HL-60/S4 treated with retinoic acid at 250 ng/mL for 4 days and 3 days (cell line): ENCODE results near the gene ZBTB21.

Source experiments
- in situ Hi-C: fragments of 300-500 bp; cut with MboI; formaldehyde crosslinking; loops from 2 replicates; pipeline ENCODE4 v1.7.0; 2022; ENCODE audit warnings: low sequenced_read_pairs

Gene ZBTB21

DNA sequence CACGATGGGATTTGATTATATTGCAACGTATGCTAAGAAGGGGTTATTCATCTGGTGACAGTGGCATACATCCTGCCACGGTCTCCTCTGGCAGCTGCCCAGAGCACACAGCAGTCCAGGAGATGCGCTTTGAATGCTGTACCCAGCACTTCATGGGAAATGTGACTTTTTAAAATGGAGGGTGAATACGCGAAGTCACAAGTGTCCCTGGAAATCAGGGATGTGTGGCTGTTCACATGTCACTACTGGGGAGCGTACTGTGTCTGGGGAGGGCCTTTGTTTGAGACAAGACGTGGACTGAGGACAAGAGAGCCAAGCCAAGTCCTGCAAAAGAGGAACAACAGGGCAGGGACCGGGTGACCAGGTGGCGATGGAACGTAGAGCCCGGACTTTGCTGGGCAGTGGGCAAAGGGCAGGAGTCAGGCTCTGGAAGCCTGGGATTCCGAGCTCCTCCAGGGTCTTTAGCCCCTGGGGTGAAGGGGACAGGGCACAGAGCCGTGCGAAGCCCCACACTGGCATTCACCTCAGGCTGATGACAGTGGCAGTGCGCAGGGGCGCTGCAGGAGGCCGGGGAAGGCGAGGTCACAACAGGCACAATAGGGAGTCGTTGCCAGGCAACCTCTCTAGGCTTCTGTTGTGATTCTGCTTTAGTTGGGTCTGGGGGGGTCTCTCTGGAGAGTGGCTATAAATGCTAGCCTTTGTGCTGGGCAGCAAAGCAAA, 11.4 kb upstream of the ZBTB21 start:
- in situ Hi-C loops: no loop called here

DNA sequence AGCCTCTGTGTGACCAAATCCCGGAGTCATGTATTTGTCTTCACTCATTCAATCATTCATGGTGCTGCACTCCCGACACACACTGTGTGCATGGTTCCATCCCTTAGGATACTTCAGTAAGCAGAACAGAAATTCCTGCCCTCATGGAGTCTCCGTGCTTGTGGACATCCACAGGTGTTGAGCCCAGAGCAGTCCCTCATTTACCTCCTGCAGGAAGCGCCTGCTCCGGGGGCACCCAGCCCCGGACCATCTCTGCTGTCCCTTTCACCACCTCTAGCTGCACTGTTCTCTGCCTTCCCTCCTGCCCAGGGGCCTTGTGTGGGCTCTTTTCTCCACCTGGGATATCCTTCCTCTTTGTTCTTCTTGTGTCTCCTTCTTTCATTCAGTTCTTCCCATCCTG, 9.5 kb upstream of the ZBTB21 start:
- in situ Hi-C loops: no loop called here

DNA sequence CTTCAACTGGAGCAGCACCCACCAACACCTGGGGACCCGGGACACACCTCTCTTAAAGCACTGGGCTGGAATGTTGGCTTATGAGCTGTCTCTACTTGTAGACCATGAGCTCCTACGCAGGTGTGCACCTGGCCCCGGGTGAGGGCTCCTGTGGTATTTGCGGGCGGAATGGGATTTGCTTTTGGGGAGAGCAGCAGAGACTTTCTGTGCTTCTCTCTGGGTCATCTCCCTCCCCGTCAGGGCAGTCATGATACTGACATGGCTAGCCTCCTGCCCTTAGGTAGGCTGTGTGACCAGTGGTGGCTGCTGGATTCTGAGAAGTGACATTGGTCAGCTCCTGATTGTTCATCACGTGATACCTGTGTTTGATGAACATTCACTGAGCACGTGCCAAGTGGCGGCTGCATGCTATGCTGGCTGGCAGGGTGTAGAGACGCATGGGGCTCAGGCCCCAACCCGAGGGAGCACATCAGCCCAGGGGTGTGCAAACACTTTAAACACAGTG, 9.0 kb upstream of the ZBTB21 start:
- in situ Hi-C loops: no loop called here

DNA sequence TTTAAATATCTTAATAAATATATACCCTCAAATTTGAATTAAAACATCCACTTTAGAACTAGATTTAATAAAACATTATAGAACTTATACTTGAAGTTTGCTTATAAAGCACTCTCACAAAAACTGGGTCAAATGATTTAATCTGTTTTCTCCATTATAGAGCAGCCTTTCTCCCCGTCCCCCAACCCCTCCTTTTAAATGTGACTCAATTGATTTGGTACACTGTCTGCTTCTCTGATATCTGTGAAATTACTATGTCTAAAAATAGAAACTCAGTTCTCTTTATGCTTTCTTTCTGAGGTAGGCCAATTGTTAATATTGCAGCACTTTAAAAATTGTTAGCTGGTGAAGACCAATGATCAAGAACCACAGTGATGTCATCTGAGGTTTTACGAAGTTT, 6.9 kb upstream of the ZBTB21 start:
- in situ Hi-C loops: no loop called here

DNA sequence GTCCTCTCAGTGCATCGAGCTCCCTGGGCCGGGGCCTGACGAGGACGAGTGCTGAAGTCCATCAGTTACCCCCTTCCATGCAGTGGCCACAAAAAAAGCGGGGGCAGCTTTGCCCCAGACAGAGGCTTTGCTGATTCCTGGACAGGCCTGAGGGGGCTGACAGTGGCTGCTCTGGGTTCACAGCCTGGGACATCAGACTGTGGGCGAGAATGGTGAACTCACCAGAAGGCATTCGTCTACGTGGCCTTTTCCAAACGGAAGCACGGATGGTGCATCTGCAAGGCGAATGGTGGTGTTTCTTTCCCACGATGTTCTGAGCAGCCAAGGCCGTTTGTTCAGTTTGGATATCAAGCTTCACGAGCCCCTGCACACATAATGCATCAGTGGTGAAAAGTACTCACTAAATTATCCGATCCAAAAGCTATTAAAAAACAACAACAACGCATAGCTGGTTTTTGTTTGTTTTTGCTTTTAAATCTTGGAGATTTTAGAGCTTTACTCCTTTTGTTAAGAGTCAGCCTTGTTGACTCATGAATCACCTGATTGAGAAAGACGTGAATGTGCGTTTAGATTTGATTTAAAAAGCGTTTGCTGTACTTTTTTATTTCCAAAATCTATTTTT, 6.3 kb upstream of the ZBTB21 start:
- in situ Hi-C loops: no loop called here

DNA sequence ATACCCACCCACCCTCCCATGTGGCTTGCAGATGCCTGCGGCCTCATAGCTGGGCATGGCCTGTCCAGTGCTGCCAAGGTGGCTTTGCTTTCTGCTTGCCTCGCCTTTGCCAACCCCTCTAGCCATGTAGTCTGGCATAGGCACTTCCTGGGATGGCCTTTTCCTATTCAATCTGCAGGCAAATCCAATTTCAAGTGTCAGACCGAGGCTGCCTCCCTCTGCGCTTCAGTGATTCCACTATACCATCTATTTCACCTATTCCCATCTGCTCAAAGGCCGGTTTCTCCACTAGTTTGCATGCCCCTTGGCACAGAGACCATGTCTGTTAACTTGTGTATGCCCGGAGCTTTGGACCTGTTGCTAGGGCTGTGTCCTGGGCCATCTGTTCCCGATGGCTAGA, 3.8 kb upstream of the ZBTB21 start:
- in situ Hi-C loops: no loop called here

DNA sequence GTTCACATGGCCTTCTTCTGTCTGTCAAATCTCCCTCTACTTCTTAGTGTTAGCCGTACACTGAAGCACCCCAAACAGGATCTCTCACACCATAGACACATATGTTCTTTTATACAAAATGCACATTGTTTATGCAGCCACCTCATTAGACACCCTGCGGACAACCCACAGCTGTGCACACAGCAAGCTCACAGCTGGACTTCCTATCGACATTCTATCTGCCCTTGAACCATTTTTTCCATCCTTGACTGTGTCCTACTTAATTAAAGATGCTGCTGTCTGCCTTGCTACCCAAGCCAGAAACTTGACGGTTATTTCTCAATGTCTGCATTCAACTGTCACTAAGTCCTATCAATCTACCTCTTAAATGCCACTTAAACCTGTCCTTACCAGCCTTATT, 3.2 kb upstream of the ZBTB21 start:
- in situ Hi-C loops: no loop called here

DNA sequence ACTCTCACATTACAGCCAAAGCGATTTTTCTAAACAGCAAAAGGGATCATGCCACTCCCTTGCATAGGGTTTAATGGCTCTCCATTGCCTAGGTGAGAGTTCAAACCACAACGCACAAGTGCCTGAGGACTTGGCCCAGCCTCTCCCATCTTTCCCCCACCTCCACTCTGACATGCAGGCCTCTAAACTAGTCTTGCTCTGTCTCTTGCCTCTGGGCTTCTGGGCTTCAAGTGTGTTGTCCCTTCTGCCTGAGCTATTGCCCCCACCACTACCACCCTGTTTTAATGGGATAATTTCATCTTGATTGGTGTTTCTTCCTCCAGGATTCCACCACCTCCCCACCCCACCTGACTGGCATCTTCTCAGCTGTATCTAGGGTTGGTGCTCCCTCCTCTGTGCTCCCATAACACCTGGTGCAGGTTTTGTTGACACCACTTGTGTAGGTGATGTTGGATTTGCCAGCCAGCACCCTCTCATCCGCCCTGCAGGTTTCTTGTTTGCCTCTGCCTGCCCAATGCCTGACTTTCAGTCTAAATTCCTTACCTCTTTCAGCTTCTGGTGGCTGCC, 2.7 kb upstream of the ZBTB21 start:
- in situ Hi-C loops: no loop called here

DNA sequence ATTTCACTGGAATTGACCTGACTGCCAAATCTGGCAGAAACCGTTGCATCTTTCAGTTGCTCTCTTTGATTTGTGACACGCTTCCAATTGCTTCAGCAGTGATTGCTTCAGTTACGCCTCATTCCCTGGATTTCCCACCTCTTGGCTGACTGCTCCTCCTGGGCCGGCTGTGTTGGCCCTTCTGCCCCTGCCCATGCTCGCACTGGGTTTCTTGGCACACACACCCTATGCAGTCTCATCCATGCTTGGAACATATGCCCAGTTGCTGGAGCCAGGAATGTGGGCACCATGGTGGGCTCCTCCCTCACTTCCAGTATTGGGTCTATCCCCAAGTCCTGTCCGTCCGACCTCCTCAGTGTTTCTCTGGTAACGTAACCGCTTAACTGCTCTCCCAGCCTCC, 2.2 kb upstream of the ZBTB21 start:
- in situ Hi-C loops: no loop called here

DNA sequence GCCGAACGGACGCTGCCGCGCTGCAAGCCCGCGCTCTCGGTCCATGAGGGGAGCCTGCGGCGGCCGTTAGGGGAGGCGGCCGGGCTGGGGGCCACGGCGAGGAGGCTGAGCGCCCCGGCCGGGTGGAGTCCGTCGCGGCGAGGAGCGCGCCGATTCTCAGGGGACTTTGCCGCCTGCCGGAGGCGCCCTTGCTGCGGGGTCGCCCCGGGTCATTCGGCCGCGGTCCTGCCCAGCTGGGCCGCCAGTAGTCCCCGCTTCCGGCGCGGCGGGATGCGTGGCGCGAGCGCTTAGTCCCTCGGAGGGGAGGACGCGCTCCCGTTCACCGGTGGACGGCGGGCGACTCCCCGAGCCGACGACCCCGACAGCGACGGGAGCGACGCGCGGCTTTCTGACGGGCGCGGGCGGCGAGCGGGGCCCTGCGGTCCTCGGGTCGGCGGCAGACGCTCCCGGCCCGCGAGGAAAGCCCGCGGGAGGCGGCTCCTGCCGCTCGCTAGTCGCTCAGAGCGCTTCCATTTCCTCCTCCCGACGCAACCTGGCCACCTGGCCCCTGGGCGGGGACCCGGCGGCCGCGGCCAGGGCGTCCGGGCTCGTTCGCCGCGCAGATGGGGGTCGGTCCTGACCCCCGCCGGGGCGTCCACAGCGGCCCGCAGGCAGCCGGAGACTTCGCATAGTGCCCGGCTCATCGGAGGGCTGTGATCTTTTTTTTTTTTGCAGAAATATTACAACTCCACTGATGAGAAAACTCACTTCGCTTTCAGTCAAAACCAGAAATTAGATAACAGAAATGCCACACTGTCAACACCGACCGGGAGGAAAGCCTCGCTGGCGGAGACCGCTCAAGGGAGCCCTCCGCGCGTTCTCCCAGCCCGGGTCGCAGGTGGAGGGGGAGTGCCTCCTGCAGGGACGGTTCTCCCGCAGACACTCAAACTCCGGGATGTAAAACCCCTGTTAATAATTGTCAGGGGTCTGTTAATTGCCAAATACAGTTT, 641 bp upstream of the ZBTB21 start:
- in situ Hi-C loops: no loop called here

DNA sequence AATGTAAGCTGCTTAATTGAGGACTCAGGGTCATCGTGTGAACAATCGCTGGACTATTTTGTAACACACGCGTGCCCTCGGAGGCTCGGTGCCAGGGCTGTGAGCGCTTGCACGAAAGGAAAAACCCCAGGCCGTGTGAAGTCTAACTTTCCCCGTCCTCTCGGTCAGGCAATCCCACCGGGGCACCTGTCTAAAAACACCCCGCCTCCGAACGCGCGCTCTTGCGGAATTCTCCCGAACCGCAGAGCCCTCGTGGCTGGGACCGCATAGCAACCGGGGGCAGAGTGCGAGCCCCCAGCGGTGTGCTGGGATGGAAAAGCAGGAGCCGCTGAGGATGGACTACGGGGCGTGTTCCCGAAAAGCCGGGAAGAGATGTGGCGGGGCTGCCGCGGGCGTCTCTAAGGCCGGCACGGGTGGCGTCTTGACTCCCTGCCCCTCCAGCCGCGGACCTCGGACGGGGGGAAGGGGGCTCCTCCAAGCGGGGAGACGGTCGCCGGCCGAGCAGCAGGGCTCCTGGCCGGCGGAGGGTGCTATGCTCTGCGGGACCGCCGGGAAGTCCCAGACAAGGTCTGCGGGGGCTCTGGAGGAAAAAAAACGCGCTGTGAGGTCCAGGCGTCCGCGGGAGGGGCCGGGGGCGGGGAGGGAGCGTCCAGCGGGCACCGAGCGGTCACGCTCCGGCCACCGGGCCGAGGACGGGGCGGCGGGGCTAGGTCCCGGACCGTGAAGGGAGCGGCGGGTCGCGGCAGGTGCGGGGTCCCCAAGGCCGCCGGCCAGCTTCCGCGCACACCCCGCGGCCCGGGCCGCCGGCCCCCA, 936 bp downstream of the ZBTB21 start:
- in situ Hi-C loops: no loop called here

DNA sequence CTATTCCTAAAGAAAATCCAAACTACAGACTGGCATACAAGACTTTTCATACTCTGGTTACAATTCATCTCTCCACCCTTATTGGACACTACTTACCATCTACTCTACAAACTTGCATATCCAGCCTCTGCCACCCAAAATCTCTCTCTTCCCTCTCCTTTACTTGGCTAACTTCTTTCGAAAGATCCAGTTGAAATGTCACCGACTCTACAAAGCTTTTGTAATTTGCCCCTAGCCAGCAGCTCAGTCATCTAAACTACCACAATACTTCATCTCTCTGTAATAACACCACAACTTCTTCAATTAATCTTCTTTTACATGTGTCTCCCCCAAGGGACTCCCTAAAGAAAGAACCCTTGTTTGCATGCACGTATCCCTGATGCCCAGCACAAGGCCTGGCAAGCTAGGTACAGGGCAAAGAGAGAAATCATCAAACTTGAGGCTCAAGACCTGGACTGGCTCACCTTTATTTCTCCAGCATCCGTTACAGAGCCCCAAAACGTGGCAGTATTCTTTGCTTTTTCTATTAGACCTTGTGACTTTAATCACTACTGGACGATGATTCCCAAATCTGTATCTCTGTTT, 2.7 kb downstream of the ZBTB21 start:
- in situ Hi-C loops: no loop called here

DNA sequence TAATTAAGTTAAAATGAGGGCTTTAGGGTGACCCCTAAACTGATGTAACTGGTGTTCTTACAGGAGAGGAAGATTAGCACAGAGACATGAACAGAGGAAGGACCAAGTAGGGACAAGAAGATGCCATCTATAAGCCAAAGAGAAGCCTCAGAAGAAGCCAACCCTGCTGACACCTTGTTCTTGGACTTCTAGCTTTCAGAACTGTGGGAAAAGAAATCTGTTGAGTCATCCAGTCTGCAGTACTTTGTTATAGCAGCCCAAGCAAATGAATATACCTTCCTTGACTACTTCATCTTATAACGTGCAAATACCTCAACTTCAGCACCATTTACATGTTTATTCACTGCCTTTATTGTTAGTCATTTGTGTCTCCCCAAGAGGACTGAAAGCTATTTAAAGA, 3.4 kb downstream of the ZBTB21 start:
- in situ Hi-C loops: no loop called here

DNA sequence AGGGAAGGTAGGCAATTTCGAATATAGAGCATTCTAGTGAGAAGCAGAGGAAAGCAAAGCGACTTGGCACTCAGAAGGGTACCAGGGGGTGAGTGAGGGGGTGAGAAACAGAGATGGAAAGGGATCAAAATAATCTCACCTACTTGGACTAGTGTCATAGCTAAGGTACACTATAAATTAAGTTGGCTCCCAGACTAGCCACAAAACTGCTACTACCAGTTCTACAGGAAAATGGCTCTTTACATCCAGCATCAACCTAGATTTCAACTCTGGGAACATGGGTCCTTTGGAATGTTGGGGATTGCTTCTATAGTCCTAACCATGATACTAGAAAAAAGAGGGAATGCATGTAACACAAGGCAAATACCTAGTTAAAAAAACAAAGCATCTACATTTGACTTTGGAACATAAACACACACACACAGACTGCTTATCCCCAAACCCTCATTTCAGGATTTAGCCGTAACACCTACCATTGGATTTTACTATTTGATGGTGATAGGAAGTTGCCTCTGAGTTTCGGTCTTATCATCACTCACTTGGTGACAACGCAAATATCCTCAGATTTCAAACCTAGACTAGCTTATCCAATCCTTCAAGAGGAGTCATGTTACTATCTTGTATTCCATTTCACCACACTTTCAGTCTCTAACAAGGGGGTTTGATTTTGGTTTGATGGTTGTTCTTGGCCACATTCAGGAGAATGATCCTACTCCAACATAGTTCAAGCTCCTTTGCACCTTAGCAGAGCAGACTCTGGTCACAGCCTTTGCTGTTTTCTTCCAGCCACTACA, 5.6 kb downstream of the ZBTB21 start:
- in situ Hi-C loops: no loop called here

DNA sequence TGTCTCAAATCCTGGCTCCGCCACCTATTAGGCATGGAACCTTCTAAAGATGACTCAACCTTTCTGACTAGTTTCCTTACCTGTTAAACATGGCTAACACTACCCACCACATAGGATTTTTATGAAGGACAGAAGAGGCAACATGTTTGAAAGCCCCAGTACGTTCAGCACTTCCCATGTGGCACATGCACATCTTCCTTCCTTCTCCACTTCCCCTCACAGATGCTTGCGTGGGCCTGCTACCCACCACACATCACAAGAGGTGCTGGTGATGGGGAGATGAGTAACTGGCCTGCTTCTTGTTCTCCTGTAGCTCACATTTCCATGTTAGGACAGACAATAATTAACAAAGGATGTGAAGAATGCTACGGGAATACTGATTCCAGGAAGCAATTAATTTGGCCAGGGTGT, 7.1 kb downstream of the ZBTB21 start:
- in situ Hi-C loops: no loop called here

DNA sequence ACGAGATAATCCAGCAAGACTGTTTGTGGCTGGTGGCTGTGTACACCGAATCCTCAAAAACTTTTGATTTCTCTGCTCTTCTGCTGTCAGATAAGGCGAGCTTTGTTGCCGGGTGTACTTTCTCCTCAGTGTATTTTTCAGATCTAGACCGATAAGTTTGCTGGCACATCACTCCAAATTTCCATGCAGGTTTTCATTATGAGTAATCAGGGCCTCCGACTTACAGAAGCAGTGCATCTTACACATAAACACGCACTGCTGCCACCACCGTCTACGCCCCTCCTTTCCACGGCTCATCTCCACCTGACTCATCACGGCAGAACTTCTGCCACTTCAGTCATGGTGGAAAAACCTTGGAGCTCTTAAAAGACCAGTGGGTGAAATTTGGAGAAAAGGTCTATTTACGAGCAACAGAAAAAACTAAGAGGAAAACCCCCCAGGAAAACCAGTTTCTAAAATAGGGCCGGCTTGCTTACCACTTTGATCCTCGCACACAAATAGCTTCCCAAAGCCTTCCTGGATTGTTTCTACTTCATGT, 7.7 kb downstream of the ZBTB21 start:
- in situ Hi-C loops: no loop called here

DNA sequence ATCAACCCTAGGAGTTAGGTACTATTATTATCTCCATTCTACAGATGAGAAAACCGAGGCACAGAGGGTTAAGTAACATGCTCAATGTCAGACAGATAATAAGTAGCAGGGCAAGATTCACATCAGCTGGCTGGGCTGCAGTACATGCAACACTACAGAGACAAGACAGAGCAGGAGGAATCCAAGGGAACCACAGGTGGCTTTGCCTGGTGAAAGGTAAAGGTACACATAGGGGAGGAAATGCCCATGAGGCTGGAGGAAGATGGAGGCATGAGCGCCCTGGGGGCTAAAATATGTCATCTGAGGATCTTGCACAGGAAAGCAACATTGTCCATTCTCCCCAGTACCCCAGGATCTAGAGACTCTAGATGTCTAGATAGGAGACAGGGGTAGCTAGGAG, 8.4 kb downstream of the ZBTB21 start:
- in situ Hi-C loops: no loop called here

DNA sequence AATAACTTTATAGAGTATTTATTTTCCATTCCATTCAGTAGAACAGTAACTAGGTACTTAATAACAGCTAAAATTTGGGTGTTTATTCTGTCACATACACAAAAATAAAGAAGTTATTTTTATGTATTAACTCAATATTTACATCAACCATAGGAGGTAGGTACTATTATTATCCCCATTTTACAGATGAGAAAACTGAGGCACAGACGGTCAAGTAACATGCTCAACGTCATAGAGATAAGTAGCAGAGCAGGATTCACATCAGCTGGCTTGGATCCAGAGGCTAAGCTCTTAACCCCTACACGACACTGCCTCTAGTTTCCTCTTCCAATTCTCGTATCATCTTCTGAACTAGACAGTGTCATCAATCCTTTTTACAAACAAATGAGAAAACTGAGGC, 9.3 kb downstream of the ZBTB21 start:
- in situ Hi-C loops: no loop called here

DNA sequence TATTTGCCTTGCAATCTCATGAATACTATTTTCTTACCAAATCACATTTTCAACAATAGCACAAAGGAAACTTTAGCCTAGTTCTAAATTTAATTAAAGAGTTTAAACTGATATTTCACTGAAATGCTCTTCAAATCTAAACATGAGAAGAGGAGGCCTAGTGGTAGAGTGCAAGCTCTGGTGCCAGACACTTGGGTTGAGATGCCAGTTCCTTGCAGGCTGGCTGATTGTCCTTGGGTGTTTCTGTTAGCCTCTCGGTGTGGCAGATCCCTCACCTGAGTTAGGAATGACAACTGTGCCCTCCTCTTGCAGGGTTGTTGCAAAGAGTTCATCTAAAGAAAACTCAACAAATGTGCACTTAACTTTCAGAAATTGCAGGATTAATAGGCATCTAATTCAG, 12.5 kb downstream of the ZBTB21 start:
- in situ Hi-C loops: no loop called here
